HG02938 (cell line): ENCODE measurements around the gene CTNNA3.

ENCODE experiments used
- ATAC-seq: cut with Tn5 transposase; IDR thresholded peaks from one replicate; pipeline ENCODE4 v1.9.1; 2021; ENCODE audit warnings: mild to moderate bottlenecking, moderate library complexity; ENCODE audit not compliant: unreplicated experiment

Gene CTNNA3

DNA sequence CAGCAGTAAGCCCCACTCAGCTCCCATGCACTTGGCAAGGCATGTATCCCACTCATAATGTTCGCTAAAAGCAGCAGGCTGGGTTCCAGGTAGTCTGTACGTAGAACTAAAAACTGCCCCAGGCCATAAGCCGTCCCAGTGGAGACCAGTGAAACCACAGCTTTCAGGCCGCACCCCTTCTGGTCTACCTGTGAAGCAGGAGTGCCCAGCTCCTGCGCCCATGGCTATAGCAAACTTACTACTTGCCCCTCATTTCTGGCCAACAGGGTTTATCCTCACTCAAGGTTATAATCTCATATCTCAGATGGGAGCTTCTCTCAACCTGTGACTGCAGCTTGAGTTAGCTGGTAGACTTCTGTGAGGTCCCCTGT, 1108.3 kb downstream of the CTNNA3 start:
- no peak for ATAC-seq

DNA sequence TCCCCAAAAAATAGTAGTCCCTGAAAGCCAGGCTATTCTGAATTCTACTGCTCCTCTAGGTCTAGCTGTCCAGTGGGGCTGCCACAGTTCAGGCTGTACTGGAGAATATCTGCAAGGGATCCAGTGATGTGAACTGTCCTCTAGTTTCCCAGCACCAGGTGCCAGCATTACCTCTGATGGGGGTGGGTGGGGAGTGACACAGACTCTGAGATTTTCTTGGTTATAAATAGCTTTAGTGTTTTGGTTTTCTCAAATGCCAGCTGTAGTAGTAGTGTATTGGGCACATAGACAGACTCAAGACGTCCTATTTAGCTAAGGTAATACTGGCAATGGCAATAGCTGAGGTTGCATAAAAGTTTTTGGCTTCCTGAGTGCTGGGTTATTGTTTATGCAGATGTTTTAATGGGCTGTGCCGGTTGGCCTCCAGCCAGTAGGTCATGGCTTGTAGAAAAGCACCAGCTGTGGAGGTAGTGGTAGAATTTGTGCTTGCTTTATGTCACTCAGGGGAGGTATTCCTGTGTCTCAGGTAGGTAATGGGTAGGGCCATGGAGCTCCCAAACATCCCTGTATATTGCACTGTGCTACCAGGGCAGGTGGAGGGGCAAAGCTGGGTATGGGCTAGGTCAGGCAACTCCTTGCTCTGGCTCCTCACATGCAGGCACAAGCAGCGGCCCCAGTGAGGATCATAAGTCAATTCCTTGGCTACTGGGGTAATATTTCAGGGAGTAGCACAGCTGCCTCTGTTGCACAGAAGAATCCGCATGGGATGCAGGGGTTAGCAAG, 1108.9 kb downstream of the CTNNA3 start:
- ATAC-seq: no peak

DNA sequence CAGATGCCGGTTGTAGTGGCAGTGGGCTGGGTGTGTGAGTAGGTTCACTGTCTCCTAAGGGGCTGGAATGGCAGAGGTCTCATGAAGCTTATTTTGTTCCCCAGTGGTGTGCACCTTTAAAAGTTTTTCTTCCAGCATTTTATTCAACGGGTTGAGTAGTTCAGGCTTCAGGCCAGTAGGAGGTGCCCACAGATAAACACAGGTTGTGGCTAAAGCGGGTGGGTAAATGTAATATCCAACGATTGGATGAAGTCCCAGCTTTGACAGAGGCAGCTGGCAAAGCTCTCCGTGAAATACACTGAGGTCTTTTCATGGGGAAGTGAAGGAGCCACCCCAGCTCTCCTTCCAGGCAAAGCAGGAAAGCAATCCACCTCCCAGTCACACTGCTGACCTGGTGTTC, 1109.9 kb downstream of the CTNNA3 start:
- no peak for ATAC-seq

- ATAC-seq: no peak
Observed at GRCh38 chr10:66575251-66575855, 1120.6 kb downstream of the CTNNA3 start.

GRCh38 chr10:66572700-66573099, 1123.3 kb downstream of the CTNNA3 start:
- no peak for ATAC-seq

DNA sequence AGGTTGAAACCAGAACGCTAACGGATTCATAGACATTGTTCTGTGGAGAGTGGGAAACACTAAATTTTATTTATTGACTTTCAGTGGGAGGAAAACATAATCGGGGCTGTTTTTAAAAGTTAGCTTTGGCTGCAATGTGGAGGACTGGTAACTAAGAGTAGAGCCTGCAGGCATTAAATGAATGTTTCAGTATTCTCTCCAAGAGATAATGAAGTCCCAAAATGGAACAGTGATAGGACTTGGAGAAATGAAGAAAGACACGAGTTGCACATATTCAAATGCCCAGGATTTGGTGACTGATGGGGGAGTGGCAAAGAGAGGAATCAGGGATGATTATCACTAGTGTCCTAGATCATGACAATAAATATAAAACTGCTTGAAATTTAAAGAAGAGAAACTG, 1130.0 kb downstream of the CTNNA3 start:
- no peak for ATAC-seq

- ATAC-seq: no peak
Observed at GRCh38 chr10:66564287-66564686, 1131.7 kb downstream of the CTNNA3 start.

DNA sequence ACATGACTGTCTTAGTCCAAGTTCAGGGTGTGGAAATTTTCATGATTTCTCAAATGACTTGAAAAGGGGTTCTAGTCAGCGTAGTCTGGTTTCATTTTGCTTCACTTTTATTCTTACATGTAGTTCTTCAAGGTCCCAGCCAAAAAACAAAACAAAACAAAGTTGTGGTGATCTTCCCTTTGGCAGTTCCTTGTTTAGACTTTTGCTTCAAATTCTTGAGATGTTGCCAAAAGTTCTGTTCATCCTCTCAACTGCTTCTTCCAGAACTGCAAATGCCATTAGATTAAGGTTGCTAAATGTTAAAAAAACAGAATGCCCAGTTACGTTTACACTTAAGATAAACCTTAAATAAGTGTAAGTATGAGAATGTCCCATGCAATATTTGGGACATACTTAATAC, 1140.9 kb downstream of the CTNNA3 start:
- ATAC-seq: no peak

- no peak for ATAC-seq
Observed at GRCh38 chr10:66552331-66552730, 1143.7 kb downstream of the CTNNA3 start.

DNA sequence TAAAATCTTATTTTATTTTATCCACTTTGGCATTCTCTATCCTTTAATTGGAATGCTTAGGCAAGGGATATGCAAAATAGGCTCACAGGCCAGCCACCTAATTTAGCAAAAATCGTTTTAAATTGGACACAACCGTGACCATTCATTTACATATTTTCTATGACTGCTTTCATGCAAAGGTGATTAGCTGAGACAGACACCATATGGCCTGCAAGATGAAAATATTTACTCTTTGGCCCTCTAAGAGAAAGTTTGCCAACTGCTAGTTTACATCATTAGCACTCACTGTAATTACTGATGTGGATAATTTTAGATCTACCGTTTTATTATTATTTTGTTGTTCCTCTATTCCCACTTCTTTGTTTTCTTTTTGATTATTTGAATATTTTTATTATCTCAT, 1145.6 kb downstream of the CTNNA3 start:
- no peak for ATAC-seq

DNA sequence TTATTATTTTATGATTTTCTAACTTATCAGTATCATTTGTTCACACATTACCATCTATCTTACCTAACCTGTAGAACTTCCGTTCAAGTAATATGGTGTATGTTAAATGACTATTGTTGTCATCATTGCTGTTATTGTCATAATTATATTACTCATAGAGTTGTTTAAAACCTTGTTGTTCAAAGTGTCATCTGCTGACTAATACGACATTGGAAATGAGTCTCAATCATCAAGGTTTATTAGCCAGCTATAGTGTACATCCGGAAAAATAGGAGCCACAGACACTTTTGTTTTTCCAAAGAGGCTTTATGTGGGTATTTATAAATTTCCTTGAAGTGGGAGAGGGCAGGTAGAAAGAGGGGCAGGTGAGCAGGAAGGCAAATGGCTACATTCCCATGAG, 1157.1 kb downstream of the CTNNA3 start:
- no peak for ATAC-seq

GRCh38 chr10:66538371-66538770, 1157.6 kb downstream of the CTNNA3 start:
- no peak for ATAC-seq

DNA sequence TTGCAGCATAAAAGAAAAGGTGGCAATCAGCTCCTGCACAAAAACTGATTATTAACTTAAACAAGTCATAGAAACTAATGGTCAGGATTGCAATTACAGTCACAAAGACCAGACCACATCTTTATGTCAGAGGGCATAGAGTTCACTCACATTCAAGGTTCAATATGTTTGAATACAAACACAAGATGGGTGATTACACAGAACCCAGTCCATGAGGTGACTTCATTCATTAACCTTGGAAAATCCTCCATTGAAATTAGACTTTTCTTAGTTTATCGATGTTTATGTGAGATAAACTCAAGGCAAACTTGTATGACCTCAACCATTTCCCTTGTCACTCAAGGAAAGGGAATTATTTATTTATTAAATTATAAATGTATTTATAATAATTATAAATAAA, 1158.8 kb downstream of the CTNNA3 start:
- no peak for ATAC-seq

GRCh38 chr10:66535439-66535838, 1160.6 kb downstream of the CTNNA3 start:
- ATAC-seq: no peak

DNA sequence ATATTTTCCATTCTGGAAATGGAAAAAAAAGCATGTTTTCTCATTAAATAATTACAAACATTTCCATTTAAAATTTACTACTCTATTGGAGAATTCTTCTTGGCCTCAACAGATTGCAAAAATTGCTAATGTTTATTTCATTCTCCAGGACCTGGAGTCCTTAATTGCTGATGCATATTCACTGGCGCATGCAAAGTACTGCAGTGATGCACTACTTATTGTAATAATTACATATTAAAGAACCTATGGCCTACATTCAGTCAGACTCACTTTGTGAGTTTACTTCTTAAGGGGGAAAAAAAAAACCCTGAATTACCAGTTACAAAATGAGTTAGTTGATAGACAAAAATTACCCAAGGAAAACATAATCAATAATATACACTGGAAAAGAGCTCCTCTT, 1161.1 kb downstream of the CTNNA3 start:
- no peak for ATAC-seq

- ATAC-seq: no peak
Observed at GRCh38 chr10:66521506-66521905, 1174.5 kb downstream of the CTNNA3 start.

GRCh38 chr10:66519616-66520015, 1176.4 kb downstream of the CTNNA3 start:
- no peak for ATAC-seq

- ATAC-seq: no peak
Observed at GRCh38 chr10:66514666-66515065, 1181.3 kb downstream of the CTNNA3 start.

- ATAC-seq: no peak
Observed at GRCh38 chr10:66513504-66513903, 1182.5 kb downstream of the CTNNA3 start.

GRCh38 chr10:66505003-66505657, 1190.9 kb downstream of the CTNNA3 start:
- no peak for ATAC-seq

GRCh38 chr10:66501356-66501755, 1194.6 kb downstream of the CTNNA3 start:
- ATAC-seq: no peak

GRCh38 chr10:66483966-66484365, 1212.0 kb downstream of the CTNNA3 start:
- no peak for ATAC-seq
